GM10266 (cell line): Measurements from ENCODE around the gene TBC1D21.

ENCODE experiments used
- DNase-seq: peaks from one replicate; pipeline ENCODE4 v3.0.0; 2012; ENCODE audit errors: extremely low spot score
- TF ChIP-seq, protein P1 (sequence below): IDR thresholded peaks from 2 replicates; pipeline ENCODE4 v1.5.1; 2012; ENCODE audit warnings: mild to moderate bottlenecking, low read depth; ENCODE audit not compliant: control insufficient read depth, insufficient read depth; ENCODE audit errors: missing control alignments

TBC1D21 gene

GRCh38 chr15:73849641-73850040, 23.7 kb upstream of the TBC1D21 start:
- TF ChIP-seq, protein P1, sequence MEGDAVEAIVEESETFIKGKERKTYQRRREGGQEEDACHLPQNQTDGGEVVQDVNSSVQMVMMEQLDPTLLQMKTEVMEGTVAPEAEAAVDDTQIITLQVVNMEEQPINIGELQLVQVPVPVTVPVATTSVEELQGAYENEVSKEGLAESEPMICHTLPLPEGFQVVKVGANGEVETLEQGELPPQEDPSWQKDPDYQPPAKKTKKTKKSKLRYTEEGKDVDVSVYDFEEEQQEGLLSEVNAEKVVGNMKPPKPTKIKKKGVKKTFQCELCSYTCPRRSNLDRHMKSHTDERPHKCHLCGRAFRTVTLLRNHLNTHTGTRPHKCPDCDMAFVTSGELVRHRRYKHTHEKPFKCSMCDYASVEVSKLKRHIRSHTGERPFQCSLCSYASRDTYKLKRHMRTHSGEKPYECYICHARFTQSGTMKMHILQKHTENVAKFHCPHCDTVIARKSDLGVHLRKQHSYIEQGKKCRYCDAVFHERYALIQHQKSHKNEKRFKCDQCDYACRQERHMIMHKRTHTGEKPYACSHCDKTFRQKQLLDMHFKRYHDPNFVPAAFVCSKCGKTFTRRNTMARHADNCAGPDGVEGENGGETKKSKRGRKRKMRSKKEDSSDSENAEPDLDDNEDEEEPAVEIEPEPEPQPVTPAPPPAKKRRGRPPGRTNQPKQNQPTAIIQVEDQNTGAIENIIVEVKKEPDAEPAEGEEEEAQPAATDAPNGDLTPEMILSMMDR = no peak
- DNase-seq = no peak

DNA sequence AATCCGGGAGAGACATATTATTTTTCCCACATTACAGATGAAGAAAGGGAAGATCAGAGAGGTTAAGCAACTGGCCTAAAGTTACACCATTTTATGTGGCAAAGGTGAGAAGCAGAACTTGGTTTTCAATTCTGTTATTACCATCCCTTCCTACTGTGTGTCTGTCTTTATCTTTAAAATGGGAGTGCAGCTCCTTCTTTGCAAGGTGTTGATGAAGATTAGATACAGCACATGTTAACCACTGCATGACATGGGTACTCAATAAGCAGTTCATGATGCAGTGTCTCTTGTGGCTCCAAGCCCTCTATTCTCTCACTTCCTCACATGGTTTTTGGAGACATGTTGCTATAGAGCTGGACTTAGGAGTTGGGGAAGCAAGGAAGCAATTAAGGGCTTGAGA, 23.1 kb upstream of the TBC1D21 start:
- TF ChIP-seq, protein P1 = no peak
- no peak for DNase-seq

- TF ChIP-seq, protein P1 = no peak
- DNase-seq = peak; percentile 34
Measured at GRCh38 chr15:73851689-73852088, 21.7 kb upstream of the TBC1D21 start.

DNA sequence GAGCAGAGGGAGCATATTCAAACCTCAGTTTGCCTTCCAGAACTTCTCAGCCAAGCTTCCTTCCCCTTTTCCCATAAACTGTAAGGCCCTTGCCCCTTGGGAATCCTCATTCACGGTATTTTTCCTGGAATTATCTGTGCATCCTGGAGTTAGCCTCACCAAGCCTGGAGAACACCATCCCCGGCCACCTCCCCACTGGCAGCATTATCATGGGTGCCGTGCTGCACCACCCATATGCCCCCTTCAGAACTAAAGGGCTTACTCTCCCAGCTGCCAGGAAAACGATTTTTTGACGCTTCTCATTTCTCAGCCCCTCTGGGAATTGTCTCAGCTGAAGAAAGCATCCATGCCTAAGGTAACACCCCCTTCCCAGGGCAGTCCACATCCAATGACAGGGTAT, 20.9 kb upstream of the TBC1D21 start:
- no peak for DNase-seq
- TF ChIP-seq, protein P1 = no peak

DNA sequence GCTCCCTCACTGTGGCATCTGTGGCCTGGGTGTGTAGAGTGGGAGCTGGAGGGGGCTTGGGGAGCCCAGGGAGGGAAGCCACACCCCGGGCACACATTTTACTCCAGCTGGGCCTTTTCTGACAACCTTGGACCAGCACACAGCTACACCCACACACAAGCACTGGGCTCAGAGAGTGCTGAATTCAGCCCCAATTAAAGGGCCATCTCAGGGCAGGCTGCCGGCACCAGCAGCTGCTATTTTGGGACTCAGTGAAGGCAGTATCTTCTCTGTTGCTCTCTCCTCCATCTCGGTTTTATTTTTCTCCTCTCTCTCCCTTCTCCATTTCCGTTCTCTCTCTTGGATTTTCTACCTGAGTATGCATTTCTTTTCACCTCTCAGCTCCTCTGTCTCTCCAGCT, 19.1 kb upstream of the TBC1D21 start:
- TF ChIP-seq, protein P1 = no peak
- no peak for DNase-seq

GRCh38 chr15:73856458-73857192, 16.7 kb upstream of the TBC1D21 start:
- TF ChIP-seq, protein P1 = no peak
- DNase-seq = no peak

DNA sequence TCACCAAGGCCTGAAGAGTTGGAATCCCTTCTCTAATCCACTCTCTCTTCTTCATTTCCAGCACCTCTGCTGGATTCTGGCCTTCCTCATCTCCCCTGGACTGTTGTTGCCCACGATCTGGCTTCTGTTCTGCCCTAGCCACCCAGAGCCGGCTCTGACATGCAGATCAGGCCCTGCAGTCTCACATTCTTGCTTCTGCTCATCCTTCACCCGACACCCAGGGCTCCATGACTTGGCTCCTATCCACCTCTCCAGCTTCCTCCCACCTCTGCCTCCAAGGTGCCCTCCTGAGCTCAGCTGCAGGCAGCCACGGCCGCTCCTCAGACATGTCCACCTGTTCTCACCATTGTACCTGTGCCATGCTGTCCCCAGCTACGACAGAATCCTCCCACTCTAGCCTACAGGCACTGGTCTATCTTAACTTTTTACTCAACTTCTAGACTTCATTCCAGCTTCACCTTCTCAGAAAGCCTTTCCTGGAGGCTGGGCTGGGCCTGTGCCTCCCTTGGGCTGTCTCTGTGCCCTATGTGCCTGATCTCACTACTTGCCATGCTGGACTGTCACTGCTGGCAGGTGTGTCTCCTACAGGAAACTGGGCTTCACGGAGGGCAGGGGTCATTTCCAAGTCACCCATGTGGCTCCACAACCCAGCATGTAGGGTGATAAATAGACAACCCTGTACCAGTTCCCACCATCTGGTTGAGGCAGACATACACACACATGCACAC, 16.0 kb upstream of the TBC1D21 start:
- TF ChIP-seq, protein P1 = no peak
- DNase-seq = no peak
